Muscle of arm (tissue), 12 donors: Measurements from ENCODE around the gene PFKFB2. TPM values are rescaled to one million over a fixed set of nuclear protein-coding genes. Genes with fewer than 3 reads are reported as not detected.

ENCODE experiments used
- DNase-seq: peaks from one replicate; pipeline ENCODE4 v3.0.0-alpha.2; 2013
- polyA plus RNA-seq, 12 donors: library from polyadenylated mRNA; unstranded; fragments of 120-200 nt; gene quantifications; one replicate each; pipeline ENCODE4 v1.2.1, GENCODE V29; 2013; ENCODE audit not compliant: insufficient read length in 12 of 12

The PFKFB2 gene
- polyA plus RNA-seq, 12 donors, result 3.9 to 12.3 (median 6.3) TPM; not detected in 1

GRCh38 chr1:207088161-207088560, 35.1 kb downstream of the PFKFB2 start:
- DNase-seq, result no peak

GRCh38 chr1:207088701-207089626, 35.9 kb downstream of the PFKFB2 start, which contains the start of gene C4BPB:
Gene C4BPB, plus strand, starts transcription at chr1:207088860. Its CDS starts 672 bp downstream, at chr1:207089532.
- DNase-seq, result no peak

- no peak for DNase-seq
Observed at GRCh38 chr1:207089627-207090355, 36.7 kb downstream of the PFKFB2 start.

- no peak for DNase-seq
Observed at GRCh38 chr1:207091200-207091908, 38.3 kb downstream of the PFKFB2 start.

- DNase-seq, result no peak
Observed at GRCh38 chr1:207093944-207094343, 40.9 kb downstream of the PFKFB2 start.

GRCh38 chr1:207097871-207098324, 44.8 kb downstream of the PFKFB2 start:
- DNase-seq, result no peak

GRCh38 chr1:207101720-207102119, 48.6 kb downstream of the PFKFB2 start:
- no peak for DNase-seq

- no peak for DNase-seq
Observed at GRCh38 chr1:207102146-207102545, 49.1 kb downstream of the PFKFB2 start.

GRCh38 chr1:207102659-207103058, 49.6 kb downstream of the PFKFB2 start:
- DNase-seq, result no peak

- no peak for DNase-seq
Observed at GRCh38 chr1:207103892-207104373, 50.9 kb downstream of the PFKFB2 start, which contains the start of gene C4BPA. Gene C4BPA, plus strand, starts transcription at chr1:207104233. Its CDS starts 8,793 bp downstream, at chr1:207113026.

GRCh38 chr1:207109004-207109403, 55.9 kb downstream of the PFKFB2 start:
- DNase-seq, result no peak

GRCh38 chr1:207112616-207113296, 59.7 kb downstream of the PFKFB2 start:
- DNase-seq, result peak; percentile 21

GRCh38 chr1:207115269-207115668, 62.2 kb downstream of the PFKFB2 start:
- DNase-seq, result no peak

- DNase-seq, result no peak
Observed at GRCh38 chr1:207124389-207124788, 71.3 kb downstream of the PFKFB2 start.

- DNase-seq, result no peak
Observed at GRCh38 chr1:207128336-207128921, 75.4 kb downstream of the PFKFB2 start.

- no peak for DNase-seq
Observed at GRCh38 chr1:207129053-207129452, 76.0 kb downstream of the PFKFB2 start.
